ENCODE measurements around the gene COL4A2. TPM values are rescaled to one million over a fixed set of nuclear protein-coding genes. Genes with fewer than 3 reads are reported as not detected.
A peak's percentile ranks its signal among the peaks of the same experiment; 100 is the strongest.

The COL4A2 gene
- total RNA-seq, 1 experiment from 2014 or later, result 262 TPM

- DNase-seq (ENCODE audit: low read depth), result no peak
These were observed 15.2 kb downstream of the COL4A2 start for GRCh38 chr13:110322126-110322827.

GRCh38 chr13:110322828-110323171 lies 15.7 kb downstream of the COL4A2 start:
- DNase-seq (ENCODE audit: low read depth), result no peak

DNA sequence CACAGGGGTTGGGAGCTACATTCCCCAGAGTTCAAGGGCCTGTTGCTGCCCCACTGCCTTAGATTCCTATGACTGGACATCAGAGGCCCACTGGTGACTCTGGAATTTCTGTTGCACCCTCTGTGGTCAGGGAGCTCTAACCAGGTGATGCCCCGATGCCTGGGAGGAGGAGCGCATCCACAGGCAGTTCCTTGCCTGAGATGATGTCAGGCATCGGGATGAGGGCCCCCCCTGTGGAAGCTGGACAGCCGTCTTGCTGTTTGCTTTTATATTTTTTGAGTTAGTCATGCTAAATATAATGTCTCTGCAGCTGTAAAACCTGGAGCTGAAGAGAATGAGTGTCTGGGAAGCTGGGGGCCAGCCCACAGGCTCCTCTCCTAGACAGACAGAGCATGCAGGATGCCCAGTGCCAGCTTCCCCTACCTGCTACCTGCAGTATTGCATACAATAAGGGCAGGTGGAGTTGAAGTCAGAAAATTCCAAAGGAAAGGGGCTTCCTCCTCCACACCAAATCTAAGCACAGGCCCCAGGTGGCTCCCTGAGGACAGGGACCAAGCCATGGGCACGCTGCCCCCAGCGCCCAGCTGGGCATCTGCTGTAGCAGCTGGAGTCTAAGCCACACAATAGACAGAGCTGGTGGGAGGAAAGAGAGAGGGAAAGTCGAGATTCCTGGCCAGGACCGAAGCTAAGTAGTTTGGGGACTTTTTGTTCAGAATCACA lies 16.2 kb downstream of the COL4A2 start:
- peak; percentile 76 for DNase-seq (ENCODE audit: low read depth)

DNA sequence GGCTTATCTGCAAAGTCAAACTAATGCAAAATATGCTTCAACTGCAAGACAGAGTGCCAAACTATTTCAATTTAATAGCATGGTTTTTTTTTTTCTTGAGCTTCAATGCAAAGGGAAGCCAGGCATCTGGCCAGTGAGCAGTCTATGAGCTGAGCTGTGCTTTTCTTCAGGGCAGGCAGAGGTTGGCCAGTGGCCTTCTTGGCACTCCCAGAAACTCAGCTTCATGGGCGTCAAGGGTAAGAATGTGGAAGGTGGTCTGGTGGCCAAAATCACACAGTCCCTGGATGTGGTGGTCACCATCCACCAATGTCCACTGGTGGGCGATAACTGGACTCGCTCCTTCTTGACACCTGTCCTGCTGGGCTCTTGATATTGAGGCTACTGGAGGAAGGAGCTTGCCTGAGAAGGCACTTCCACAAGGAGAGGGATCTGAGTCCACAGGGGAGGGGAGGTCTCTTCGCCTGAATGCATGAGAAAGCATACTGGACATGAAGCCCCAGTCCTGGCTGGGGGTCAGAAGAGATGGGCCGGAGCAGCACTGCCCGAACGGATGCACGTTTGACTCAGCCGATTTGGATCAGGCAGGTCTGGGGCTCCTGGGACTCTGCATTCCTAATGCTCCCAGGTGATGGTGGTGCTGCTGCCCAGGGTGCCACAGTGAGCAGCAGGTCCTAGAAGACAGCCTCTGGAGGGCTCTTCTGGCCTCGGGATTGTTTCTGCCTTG lies 17.1 kb downstream of the COL4A2 start:
- DNase-seq (ENCODE audit: low read depth), result no peak

- peak; percentile 70 for DNase-seq (ENCODE audit: low read depth)
These were observed 19.3 kb downstream of the COL4A2 start for GRCh38 chr13:110326263-110326904.

DNA sequence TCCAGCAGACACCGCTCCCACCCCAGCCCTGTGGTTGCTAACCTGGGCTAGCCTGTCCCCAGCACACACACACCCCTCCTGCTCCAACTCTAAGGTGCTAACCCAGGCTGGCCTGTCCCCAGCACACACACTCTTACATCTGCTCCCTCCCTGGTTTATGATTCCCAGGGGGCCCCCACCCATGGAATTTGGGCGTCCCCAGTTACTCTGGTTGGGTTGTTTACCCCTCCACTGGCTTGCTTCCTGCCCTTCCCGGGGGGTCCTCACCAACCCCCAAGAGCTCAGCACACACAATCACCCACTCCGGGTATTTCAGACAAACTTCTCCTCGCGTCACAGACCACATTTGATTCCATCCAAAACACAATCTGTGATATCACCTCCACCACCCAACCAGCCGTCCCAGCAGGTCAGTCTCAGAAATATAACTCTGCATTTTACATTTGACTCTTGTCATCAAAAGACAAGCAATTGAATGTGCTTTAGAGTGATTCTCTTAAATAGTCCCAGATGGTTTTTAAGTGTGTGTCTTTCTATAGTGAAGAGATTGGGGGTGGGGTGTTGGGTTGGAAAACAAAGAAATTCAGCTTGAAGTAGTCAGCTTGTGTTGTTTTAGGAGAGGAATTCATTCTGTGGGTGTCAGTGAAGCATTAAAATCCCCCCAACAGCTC lies 20.1 kb downstream of the COL4A2 start:
- peak; percentile 87 for DNase-seq (ENCODE audit: low read depth)

DNA sequence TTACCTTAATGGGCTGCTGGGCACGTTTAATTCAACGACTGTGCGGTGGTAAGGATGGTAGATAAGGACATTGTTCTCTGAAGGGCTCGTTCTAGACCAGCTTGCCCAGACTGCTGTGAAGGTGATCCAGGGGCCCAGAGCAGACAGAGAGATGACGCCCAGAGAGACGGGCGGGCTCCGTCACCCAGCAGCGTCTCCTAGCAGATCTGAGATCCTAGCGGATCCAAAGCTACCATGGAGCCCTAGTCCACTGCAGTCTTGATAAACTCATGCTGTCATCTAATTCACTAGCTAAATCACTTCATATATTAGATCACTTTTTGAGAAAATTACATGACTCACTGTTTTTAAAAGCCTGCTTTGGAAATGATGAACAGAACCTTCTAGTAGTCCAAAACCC lies 21.5 kb downstream of the COL4A2 start:
- DNase-seq (ENCODE audit: low read depth), result no peak

GRCh38 chr13:110329258-110329657 lies 22.2 kb downstream of the COL4A2 start:
- DNase-seq (ENCODE audit: low read depth), result peak; percentile 61

DNA sequence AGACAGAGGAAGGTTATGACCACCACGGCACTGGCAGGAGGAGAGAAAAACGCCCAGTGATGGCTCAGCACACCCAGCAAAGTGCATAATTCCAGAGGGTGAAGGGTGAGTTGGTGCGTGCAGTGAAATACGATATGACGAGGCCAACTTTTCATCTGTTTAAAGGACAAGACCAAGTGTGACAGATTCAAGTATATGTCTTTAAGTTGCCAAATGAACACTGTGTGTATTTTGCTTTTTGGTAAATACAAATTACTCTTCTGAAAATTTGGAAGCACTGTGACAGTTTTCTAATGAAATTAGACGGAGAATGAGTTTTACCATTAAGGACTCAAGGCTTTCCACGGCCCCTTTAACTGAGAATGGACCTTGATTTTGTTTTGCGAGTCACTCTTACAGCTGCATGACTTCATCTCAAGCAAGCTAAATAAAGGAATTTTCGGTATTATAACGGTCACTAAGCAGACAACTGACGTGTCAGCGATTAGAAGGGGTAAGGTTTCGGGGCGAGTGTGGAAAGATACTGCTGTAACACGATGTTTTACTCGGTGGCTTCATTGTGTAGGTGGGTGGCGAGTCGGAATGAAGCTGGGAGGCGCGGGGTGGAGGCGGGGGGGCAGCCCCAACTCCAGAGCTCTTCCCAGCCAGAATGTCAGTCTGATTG lies 22.8 kb downstream of the COL4A2 start:
- DNase-seq (ENCODE audit: low read depth), result peak; percentile 76

- DNase-seq (ENCODE audit: low read depth), result peak; percentile 78
These were observed 23.5 kb downstream of the COL4A2 start for GRCh38 chr13:110330491-110331011.

DNA sequence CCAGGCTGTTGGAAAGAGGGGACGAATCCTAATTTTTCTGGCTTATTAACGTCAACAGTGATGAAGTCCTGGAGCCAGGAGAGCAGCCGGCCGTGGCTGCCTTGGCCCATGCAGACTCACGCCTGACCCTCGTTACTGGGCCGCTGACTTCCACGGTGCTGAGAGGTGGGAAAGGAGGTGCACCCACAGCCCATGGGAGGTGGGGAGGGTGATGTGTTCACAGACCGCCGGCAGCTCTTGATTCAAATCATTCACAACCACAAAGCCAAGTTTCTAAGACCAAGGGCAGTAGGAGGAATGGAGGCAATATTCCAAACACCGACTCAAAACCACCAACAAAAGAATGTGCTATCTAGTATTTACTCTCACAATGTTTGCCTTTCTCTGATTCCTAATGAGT lies 24.3 kb downstream of the COL4A2 start:
- DNase-seq (ENCODE audit: low read depth), result peak; percentile 65

DNA sequence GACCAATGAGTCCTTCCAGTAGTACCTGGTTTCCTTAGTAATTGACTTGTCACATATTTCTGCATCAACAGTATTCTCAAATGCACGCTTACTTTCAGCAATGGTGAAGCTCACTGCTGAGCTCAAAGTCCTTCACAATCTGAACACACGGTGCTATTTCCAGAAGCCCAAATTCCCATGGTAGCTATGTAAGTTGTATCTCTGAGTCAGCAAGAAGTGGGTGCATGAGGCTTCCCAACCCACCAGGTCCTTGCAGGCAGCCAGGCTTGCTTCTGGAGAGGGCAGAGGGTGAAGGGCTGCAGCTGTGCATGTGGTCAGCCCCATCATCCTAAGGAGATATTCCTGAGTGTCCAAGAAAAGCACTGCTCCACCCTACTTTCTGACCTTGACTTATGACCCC lies 25.7 kb downstream of the COL4A2 start:
- no peak for DNase-seq (ENCODE audit: low read depth)

- no peak for DNase-seq (ENCODE audit: low read depth)
These were observed 26.8 kb downstream of the COL4A2 start for GRCh38 chr13:110333837-110334236.

GRCh38 chr13:110334256-110334655 lies 27.2 kb downstream of the COL4A2 start:
- no peak for DNase-seq (ENCODE audit: low read depth)

DNA sequence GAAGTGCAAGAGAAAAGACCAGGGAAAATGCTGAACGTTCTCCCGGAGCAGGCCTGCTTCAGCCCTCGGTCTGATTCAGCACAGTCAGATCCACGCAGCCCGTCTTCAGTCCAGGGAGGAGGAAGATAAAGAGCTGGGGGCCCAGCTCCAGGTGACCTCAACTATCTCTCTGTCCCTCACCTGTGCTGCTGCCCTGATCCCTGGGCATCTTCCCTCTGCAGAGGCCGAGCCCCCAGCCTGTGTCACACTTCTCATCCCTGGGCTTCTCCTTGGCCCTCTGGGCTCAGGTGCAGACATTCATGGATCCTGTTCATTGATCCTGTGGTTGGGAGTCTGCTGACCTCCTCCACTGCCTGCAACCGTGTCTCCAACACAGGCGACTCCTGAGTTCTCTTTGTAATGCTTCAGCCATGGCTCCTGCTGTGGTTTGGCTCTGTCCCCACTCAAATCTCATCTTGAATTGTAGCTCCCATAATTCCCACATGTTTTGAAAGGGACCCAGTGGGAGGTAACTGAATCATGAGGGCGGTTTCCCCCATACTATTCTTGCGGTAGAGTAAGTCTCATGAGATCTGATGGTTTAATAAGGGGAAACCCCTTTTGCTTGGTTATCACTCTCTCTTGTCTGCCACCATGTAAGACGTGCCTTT lies 27.9 kb downstream of the COL4A2 start:
- no peak for DNase-seq (ENCODE audit: low read depth)

- DNase-seq (ENCODE audit: low read depth), result no peak
These were observed 29.0 kb downstream of the COL4A2 start for GRCh38 chr13:110336108-110336507.

GRCh38 chr13:110336681-110337080 lies 29.6 kb downstream of the COL4A2 start:
- no peak for DNase-seq (ENCODE audit: low read depth)

GRCh38 chr13:110337247-110337646 lies 30.2 kb downstream of the COL4A2 start:
- DNase-seq (ENCODE audit: low read depth), result no peak

GRCh38 chr13:110338441-110339101 lies 31.5 kb downstream of the COL4A2 start:
- DNase-seq (ENCODE audit: low read depth), result no peak

DNA sequence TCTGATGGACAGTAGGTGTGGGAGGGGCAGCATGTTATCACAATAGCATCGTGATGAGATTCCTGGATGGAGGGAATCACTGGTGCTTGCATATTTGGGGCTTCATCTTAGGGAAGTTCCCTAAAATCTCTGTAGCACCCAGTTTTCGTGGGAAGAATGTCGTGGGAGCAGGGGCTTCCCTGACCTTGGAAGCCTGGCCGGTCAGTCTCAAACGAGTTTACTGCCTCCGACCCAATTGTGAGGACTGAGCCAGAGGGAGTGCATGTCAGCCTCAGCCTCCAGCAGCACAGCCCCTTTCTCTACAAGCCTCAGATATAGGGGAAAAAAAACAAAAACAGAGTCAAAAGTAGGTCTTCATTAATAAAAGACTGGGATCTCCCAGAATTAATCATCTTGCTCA lies 32.2 kb downstream of the COL4A2 start:
- no peak for DNase-seq (ENCODE audit: low read depth)

Data from Daoy (cell line).